GM06990 (cell line): ENCODE results near the gene GNA15.

ENCODE experiments used
- DNase-seq: peaks from one replicate; pipeline ENCODE4 v3.0.0-alpha.2; 2011; ENCODE audit not compliant: insufficient read length; ENCODE audit errors: extremely low read depth
- H3K27me3 ChIP-seq: replicated peaks from 2 replicates; pipeline ENCODE4 v1.6.0; 2011; ENCODE audit warnings: low read length; ENCODE audit not compliant: control insufficient read depth, insufficient read depth
- H3K36me3 ChIP-seq: 2 replicates; pipeline ENCODE4 v1.5.1; 2011; ENCODE audit warnings: low read length; ENCODE audit not compliant: control insufficient read depth, insufficient read depth
- H3K4me3 ChIP-seq: replicated peaks from 2 replicates; pipeline ENCODE4 v1.5.1; 2011; ENCODE audit warnings: low read depth, mild to moderate bottlenecking, control low read depth, low read length
- TF ChIP-seq, protein P1 (sequence below): IDR thresholded peaks from 2 replicates; pipeline ENCODE4 v1.5.1; 2011; ENCODE audit warnings: low read length, control low read depth, mild to moderate bottlenecking, inconsistent platforms; ENCODE audit not compliant: insufficient read depth, poor library complexity, severe bottlenecking

The GNA15 gene

DNA sequence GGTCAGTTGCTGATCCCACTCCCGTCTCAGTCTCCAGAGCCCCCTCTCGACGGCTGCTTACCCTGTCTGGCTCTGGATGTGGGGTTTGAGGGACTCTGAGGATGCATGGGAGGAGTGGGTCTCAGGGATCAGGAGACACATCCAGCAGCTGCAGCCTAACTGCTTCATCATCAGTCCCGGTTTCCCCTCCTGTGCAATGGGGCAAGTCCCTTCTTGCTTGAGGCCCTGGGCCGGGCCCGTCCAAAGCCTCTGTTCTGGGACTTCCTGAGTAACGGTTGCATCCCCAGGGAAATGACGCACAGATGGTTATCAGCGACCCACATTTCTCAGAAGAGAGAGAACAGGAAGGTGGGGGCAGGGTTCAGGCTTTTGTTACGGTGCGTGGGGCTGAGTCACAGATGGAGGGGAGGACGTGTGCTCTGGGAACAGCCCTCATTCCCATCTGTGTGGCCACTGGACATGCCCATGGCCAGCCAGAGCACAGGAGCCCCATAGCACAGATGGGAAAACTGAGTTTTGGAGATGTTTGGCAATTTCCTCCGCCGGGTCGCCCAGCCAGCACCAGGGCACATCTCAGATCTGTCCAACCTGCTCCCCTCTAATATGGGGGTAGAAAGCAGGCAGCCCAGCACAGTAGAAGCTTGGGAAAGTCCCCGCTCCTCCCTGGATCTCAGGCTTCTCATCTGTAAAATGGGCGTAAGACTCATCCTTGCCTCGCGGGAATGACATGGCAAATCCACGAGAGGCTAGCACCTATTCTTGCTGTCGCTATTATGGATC lies 19.3 kb downstream of the GNA15 start:
- Histone ChIP-seq H3K27me3 (no peaks in the 10 kb centered on the region), H3K36me3 (peaks cover 3% of the 10 kb centered on the region), H3K4me3 (peak overlapping the region; percentile 58)
- TF ChIP-seq, protein P1, sequence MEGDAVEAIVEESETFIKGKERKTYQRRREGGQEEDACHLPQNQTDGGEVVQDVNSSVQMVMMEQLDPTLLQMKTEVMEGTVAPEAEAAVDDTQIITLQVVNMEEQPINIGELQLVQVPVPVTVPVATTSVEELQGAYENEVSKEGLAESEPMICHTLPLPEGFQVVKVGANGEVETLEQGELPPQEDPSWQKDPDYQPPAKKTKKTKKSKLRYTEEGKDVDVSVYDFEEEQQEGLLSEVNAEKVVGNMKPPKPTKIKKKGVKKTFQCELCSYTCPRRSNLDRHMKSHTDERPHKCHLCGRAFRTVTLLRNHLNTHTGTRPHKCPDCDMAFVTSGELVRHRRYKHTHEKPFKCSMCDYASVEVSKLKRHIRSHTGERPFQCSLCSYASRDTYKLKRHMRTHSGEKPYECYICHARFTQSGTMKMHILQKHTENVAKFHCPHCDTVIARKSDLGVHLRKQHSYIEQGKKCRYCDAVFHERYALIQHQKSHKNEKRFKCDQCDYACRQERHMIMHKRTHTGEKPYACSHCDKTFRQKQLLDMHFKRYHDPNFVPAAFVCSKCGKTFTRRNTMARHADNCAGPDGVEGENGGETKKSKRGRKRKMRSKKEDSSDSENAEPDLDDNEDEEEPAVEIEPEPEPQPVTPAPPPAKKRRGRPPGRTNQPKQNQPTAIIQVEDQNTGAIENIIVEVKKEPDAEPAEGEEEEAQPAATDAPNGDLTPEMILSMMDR, result no peak
- DNase-seq, result peak; percentile 86

DNA sequence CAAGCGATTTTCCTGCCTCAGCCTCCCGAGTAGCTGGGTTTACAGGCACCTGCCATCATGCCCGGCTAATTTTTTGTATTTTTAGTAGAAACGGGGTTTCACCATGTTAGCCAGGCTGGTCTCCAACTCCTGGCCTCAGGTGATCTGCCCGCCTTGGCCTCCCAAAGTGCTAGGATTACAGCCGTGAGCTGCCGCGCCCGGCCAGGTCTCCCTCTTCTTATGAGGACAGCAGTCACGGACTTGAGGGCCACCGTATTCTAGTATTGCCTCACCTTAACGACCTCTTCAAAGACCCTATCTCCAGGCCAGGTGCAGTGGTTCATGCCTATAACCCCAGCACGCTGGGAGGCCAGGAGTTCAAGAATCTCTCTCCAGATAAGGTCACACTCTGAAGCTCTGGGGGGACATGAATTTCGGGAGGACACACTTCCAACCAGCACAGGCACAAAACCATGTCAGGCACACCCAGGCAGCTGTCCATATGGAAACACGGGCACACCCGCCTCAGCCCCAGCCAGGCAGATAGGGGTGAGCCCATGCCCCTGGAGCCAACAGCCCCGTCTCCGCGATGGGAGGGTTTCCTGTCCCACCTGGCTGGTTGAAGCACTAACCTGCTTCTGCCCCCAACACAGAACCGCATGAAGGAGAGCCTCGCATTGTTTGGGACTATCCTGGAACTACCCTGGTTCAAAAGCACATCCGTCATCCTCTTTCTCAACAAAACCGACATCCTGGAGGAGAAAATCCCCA lies 21.4 kb downstream of the GNA15 start:
- no peak overlapping the region for H3K4me3 ChIP-seq
- DNase-seq, result no peak
- H3K36me3 ChIP-seq, result peaks cover 3% of the 10 kb centered on the region
- TF ChIP-seq, protein P1, result no peak
- no peaks in the 10 kb centered on the region for H3K27me3 ChIP-seq

- no peak for DNase-seq
- TF ChIP-seq, protein P1, result no peak
- Histone ChIP-seq H3K27me3 (no peaks in the 10 kb centered on the region), H3K4me3 (no peak overlapping the region), H3K36me3 (peaks cover 5% of the 10 kb centered on the region)
Observed at GRCh38 chr19:3159565-3159964, 23.7 kb downstream of the GNA15 start.

- Histone ChIP-seq H3K27me3 (no peaks in the 10 kb centered on the region), H3K4me3 (no peak overlapping the region), H3K36me3 (peaks cover 5% of the 10 kb centered on the region)
- no peak for DNase-seq
- TF ChIP-seq, protein P1, result no peak
Observed at GRCh38 chr19:3160219-3160618, 24.4 kb downstream of the GNA15 start.

GRCh38 chr19:3161453-3161852 lies 25.6 kb downstream of the GNA15 start:
- H3K4me3 ChIP-seq, result no peak overlapping the region
- peaks cover 2% of the 10 kb centered on the region for H3K36me3 ChIP-seq
- DNase-seq, result no peak
- TF ChIP-seq, protein P1, result no peak
- no peaks in the 10 kb centered on the region for H3K27me3 ChIP-seq
